Activated CD8-positive, alpha-beta memory T cell treated with anti-CD3 and anti-CD28 coated beads, Interleukin-2, amount 50 U/mL, for 48 hours (primary cell): ENCODE data around the gene DOCK1.

Experiments
- DNase-seq: peaks from one replicate; pipeline ENCODE4 v3.0.0-alpha.2; 2020

The DOCK1 gene

DNA sequence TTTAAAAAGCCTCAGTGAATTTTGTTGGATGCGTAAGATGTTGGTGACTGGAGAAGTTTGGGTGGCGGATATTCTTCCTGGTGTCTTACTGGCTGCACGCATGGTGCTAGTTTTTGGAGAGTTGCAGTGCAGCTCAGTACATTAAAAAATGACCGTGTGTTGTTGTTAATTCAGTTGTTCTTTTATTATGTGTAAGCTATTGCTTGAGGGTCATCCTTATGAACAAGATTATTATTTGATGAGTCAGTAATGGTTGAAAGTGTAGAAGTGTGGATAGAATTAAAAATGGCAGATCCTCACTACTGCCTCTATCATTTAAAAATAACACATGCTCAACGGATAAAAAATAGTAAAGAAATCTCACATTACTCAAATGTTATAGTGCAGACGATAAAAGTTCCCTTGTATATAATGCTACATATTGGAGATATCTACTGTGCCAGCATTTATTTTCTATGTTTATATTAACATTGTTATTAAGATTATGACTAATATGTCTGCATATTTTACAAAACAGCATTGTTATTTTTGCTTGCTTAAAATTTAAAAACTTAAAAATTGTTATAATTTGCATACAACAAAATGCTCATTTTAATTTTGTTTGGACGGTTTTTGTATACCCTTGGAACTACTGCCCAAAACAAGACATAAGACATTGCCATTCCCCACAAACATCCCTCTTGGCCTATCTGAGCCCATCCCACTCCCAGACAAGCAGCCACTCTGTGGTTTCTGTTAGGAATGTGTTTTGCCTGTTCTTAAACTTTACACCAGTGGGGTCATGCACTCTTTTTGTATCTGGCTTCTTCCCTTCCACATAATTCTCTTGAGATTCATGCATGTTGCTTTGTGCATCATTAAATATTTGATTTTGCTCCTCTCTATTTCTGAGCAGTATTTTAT is 142.0 kb downstream of the DOCK1 start:
- no peak for DNase-seq

DNA sequence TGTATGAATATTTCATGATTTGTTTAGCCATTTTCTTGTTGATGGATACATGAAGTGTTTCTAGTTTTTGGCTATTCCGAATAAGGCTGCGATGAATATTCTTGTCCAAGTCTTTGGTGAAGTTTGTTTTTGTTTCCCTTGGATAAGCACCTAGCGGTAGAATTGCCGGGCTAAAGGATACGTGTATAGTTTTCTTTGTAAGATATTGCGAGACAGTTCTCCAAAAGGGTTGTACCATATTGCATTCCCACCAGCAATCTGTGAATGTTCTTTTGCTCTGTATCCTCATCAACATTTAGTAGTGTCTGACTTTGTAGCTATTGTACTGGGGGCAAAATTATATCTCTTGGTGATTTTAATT is 142.6 kb downstream of the DOCK1 start:
- DNase-seq: no peak

DNA sequence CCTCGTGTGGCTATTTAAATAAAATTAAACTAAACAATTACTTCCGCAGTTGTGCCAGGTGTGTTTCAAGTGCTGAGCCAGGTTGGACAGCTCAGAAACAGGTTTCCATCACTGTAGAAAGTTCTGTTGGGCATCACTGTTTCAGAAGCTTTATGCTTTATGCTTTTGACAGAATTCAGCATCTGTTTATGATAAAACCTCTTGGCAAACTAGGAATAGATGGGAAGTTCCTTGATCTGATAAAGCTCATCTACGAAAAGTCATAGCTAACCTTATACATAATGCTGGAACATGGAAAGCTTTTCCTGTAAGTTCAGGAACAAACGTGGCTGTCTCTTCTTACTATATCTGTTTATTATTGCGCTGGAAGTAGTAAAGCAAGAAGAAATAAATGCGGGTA is 143.4 kb downstream of the DOCK1 start:
- DNase-seq: no peak

GRCh38 chr10:127052001-127052400 is 146.8 kb downstream of the DOCK1 start:
- DNase-seq: no peak

GRCh38 chr10:127055263-127055662 is 150.0 kb downstream of the DOCK1 start:
- no peak for DNase-seq

- DNase-seq: no peak
Measured at GRCh38 chr10:127059314-127059713, 154.1 kb downstream of the DOCK1 start.

GRCh38 chr10:127063762-127064161 is 158.5 kb downstream of the DOCK1 start:
- no peak for DNase-seq

- no peak for DNase-seq
Measured at GRCh38 chr10:127064474-127064873, 159.2 kb downstream of the DOCK1 start.

- no peak for DNase-seq
Measured at GRCh38 chr10:127067542-127068194, 162.4 kb downstream of the DOCK1 start.

- DNase-seq: no peak
Measured at GRCh38 chr10:127068485-127068884, 163.3 kb downstream of the DOCK1 start.

DNA sequence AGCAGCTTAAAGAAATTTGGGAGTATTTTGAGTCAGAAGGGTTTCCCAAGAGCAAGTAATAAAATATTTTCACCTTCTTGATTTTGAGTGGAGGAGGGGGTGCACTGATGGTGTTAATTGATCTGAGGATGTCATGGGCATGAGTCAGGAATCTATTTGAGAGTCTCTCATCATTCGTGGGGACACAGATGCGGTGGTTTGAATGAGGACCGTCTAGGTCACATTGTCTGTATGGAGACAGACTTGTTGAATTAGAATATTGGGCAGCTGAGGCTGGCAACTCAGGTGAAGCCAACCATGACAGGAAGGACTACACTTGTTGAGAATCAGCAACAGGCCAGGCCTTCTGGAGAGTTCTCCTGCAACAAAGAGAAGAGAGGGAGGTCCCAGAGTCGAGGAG is 164.2 kb downstream of the DOCK1 start:
- DNase-seq: no peak

GRCh38 chr10:127071126-127071525 is 165.9 kb downstream of the DOCK1 start:
- DNase-seq: no peak

DNA sequence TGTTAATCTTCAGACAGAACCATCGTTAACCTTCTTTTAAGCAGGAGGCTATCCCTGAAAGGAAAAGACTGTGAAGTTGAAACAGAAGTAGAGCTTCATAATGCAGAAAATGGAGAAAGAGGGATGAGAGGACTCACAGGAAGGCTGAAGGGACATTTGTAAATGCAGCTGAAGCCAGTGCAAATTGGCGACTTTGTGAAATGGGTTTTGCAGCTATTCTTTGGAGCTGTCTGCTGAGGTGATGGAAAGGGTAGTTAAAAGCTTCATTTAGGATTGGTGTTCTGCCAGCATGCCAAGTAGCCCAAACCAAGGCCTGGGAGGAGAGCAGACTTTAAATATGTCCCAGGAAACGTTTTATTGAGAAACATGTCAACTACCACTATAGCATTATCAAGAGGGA is 168.4 kb downstream of the DOCK1 start:
- DNase-seq: no peak

DNA sequence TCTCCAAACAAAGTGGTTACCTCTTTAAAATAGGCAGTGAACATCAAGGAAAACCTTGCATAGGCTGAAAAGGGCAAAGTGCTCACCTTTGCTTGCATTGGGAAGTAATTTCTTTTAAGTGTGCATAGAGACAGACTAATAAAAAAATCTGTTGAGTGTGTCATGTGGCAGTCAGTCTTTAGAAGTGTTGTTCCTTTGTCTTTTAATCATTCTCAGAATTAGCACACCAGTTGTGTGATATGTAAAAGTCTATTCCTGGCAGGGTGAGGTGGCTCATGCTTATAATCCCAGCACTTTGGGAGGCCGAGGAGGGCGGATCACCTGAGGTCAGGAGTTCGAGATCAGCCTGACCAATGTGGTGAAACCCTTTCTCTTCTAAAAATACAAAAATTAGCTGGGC is 174.2 kb downstream of the DOCK1 start:
- no peak for DNase-seq

DNA sequence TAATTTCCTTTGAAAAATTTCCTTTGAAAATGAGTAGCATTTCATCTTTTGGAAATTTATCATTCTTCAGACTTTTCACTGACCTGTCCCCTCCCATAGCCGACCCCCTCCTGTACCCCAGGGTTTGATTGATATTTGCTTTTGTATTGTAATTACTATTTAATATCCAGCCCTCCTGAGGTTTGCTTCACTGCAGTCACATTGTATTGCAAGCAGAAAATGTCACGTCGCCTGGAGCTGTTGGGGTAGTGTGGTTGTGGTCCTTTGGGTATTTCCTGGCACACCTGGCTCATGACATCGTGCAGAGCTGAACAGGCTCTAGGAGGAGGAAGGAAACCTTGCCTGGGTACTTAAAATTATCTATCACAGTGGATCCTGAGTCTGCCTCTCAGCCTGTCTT is 175.1 kb downstream of the DOCK1 start:
- no peak for DNase-seq

GRCh38 chr10:127081851-127082345 is 176.7 kb downstream of the DOCK1 start:
- DNase-seq: no peak

- no peak for DNase-seq
Measured at GRCh38 chr10:127082651-127083050, 177.4 kb downstream of the DOCK1 start.

DNA sequence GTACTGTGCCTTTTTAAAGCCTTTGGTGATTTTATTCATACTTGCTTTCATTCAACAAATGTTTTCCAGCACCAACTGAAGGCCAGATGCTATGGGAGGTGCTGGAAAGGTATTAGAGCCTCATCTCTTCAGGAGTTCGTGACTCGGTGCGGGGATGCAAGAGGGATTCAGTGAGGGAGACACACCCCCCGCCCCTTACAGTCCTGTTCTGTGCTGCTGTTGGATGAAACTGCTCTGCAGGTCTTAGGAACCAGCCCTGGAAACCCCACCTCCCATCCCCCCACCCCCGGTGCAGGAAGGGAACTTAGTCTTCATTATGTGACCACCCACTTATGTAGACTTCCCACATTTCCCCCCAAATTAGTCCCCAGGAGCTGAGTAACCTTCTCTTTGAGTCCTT is 180.7 kb downstream of the DOCK1 start:
- no peak for DNase-seq

- DNase-seq: no peak
Measured at GRCh38 chr10:127088908-127089307, 183.7 kb downstream of the DOCK1 start.

DNA sequence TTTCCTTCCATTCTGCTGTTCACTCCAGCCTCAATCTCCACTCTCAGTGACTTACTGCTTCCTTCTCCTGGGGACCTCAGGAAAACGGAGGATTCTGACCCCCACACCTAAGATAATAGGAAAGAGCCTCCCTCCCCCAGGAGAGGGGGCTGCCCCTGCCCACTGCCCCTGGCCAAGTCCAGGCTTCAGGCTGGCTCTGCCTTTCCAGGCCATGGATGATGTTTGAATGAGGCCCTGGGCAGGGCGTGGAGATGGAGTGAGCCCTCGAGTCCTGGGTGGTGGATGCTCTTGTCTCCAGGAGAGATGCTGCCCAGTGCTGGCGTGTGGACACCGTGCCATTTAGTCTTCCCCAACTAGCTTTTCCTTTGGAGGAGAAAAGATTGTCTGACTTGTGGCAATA is 184.2 kb downstream of the DOCK1 start:
- no peak for DNase-seq

- no peak for DNase-seq
Measured at GRCh38 chr10:127090138-127090537, 184.9 kb downstream of the DOCK1 start.

DNA sequence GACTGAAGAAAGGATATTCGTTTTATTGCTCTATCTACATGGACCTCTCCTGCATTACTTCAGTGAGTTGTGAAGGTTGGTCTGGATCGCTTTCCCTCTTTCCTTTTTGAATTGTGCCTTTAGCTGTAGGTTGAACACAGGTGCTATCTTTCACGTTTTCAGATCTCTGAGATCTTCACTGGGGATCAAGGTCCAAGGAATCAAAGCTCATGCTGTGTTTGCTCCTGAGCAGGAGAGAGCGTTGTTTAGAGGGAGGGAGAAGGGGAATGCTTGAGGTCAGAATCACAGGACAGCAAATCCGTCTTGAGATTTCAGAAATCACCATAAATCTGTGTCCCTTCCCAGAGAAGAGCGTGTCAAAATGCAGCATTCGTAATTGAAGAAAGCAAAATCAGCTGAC is 186.1 kb downstream of the DOCK1 start:
- no peak for DNase-seq

DNA sequence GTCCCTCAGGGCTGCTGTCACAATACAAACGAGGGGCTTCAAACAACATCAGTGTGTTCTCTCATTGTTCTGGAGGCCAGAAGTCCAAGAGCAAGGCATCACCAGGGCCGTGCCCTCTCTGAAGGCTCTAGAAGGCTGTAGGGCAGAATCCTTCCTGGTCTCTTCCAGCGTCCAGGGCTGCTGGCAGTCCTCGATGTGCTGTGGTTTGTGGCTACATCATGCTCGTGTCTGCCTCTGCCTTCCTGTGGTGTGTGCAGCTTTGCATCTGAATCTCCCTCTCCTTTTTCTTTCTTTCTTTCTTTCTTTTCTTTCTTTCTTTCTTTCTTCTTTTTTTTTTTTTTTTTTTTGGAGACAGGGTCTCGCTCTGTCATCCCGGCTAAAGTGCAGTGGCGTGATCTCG is 187.7 kb downstream of the DOCK1 start:
- DNase-seq: no peak

GRCh38 chr10:127094984-127095383 is 189.8 kb downstream of the DOCK1 start:
- DNase-seq: no peak
